Adrenal gland (tissue), 12 donors: Measurements from ENCODE around the gene SLC34A1. TPM values are rescaled to one million over a fixed set of nuclear protein-coding genes. Genes with fewer than 3 reads are reported as not detected.

Experiments
- DNase-seq, 7 donors: peaks; one replicate each; pipeline ENCODE4 v3.0.0-alpha.2; 2019 to 2020
- H3K27ac ChIP-seq, 5 donors: fragments of 200-600 bp; sonication (generic) in 4 of 5; 1 replicate in 3 of 5; 2 replicates in 2 of 5; pipeline versions ENCODE4 v1.5.1 to v1.8.0; 2016 to 2020; ENCODE audit warnings: mild to moderate bottlenecking in 1 of 5
- H3K27me3 ChIP-seq: fragments of 200-600 bp; 2 replicates; pipeline ENCODE4 v1.8.0; 2021
- H3K36me3 ChIP-seq, 2 donors: fragments of 200-600 bp; replicated peaks in 1 of 2; 1 replicate in 1 of 2; 2 replicates in 1 of 2; pipeline versions ENCODE4 v1.5.1 to v1.8.0; 2018 to 2022
- H3K4me1 ChIP-seq, 2 donors: fragments of 200-600 bp; replicated peaks in 1 of 2; 1 replicate in 1 of 2; 2 replicates in 1 of 2; pipeline versions ENCODE4 v1.5.1 to v1.8.0; 2018 to 2021
- H3K4me3 ChIP-seq, 4 donors: fragments of 200-600 bp; sonication (generic) in 3 of 4; one replicate each; pipeline ENCODE4 v1.5.1; 2016 to 2018
- H3K9me3 ChIP-seq, 3 donors: fragments of 200-600 bp; sonication (generic) in 1 of 3; replicated peaks in 1 of 3; 1 replicate in 2 of 3; 2 replicates in 1 of 3; pipeline versions ENCODE4 v1.5.1 to v1.8.0; 2016 to 2021
- CTCF ChIP-seq, 6 experiments: fragments of 450-650 bp in 4 of 6; fragments of 200-600 bp in 2 of 6; sonication (generic) in 1 of 6; IDR thresholded peaks; 1 replicate in 5 of 6; 2 replicates in 1 of 6; pipeline versions ENCODE4 v1.5.1 to v1.8.0; 2016 to 2021; ENCODE audit warnings: antibody characterized with exemption in 6 of 6, mild to moderate bottlenecking in 2 of 6, moderate library complexity in 1 of 6
- POLR2A ChIP-seq, 2 donors: fragments of 450-650 bp; IDR thresholded peaks; one replicate each; pipeline ENCODE4 v1.6.1; 2017; ENCODE audit warnings: antibody characterized with exemption in 2 of 2, mild to moderate bottlenecking in 2 of 2, moderate library complexity in 1 of 2
- WGBS, 4 donors: extraction: QIAGEN DNeasy Blood & Tissue Kit in 2 of 4; methylation state at CpG; one replicate each; pipeline versions ENCODE4 v1.1.5 to v1.1.7; 2013 to 2017; 5-methylcytosine and 5-hydroxymethylcytosine counted together
- intact Hi-C, 2 donors: fragments of 100-400 bp; cut with DNase I; formaldehyde crosslinking; loops; one replicate each; pipeline versions ENCODE4 v1.14.1 to v1.15.0; 2022 to 2023
- polyA plus RNA-seq, 3 donors: library from polyadenylated mRNA; stranded (reverse); fragments of 200-250 nt in 2 of 3; fragments of 350-450 nt in 1 of 3; fragmentation: Illumina TruSeq in 1 of 3; extraction: RNeasy Lipid Tissue Mini Kit (QIAGEN cat#74804) in 1 of 3; gene quantifications; one replicate each; pipeline ENCODE4 v1.2.3, GENCODE V29; 2013 to 2014
- total RNA-seq, 9 donors: library from RNA; depleted of rRNA in 4 of 9; stranded (reverse); fragments of >200 nt in 4 of 9; fragments of 120-200 nt in 1 of 9; fragmentation: NEBNext Ultra II Directional in 1 of 9; extraction: Animal tissue kit (Norgen Biotek cat#: 25700) in 1 of 9; gene quantifications; one replicate each; pipeline versions ENCODE4 v1.1.0 to v1.2.4, GENCODE V29; 2013 to 2023
- donor health status: healthy with polysubstance abuse.
- donor health status: Bipolar disorder and iron deficiency.
- donor health status: DM: yes; HTN: yes; CAD: no.
- donor health status: DM: no; HTN: no; CAD: no.
- donor health status: DM: no; HTN: no; CAD: no.
- donor health status: DM: yes; HTN: yes; CAD: no.

SLC34A1 gene
- total and polyA plus RNA-seq, 12 donors: not detected

DNA sequence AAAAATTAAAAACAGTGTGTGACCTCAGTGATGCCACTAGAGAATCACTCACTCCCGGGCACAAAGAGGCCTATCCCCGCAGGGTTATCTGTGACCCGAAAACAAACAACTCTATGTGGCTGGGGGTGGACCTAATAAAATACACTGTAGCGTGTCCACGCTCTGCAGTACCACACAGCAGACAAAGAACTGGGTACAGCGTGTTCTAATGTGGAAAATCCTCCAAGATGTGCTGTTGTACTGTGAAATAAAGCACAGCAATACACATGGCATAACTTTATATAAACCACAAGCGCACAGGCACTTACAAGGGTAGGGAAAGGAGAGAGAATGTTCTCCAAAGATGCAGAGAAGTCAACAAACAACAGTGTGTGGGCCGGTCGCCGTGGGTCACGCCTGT, 8.1 kb upstream of the SLC34A1 start:
- Histone ChIP-seq H3K4me1 (no peaks in the 10 kb centered on the region), H3K27ac (no peak overlapping the region), H3K27me3 (no peaks in the 10 kb centered on the region), H3K36me3 (no peaks in the 10 kb centered on the region), H3K9me3 (no peaks in the 10 kb centered on the region), H3K4me3 (no peak overlapping the region)
- intact Hi-C loops: no loop called here
- no peak for DNase-seq
- 88% methylated on average over 11 of the region's 11 CpGs for WGBS, 4 donors
- no peak for TF ChIP-seq POLR2A (IDR thresholded peaks at IDR 0.05)
- TF ChIP-seq CTCF (IDR thresholded peaks at IDR 0.05): no peak

DNA sequence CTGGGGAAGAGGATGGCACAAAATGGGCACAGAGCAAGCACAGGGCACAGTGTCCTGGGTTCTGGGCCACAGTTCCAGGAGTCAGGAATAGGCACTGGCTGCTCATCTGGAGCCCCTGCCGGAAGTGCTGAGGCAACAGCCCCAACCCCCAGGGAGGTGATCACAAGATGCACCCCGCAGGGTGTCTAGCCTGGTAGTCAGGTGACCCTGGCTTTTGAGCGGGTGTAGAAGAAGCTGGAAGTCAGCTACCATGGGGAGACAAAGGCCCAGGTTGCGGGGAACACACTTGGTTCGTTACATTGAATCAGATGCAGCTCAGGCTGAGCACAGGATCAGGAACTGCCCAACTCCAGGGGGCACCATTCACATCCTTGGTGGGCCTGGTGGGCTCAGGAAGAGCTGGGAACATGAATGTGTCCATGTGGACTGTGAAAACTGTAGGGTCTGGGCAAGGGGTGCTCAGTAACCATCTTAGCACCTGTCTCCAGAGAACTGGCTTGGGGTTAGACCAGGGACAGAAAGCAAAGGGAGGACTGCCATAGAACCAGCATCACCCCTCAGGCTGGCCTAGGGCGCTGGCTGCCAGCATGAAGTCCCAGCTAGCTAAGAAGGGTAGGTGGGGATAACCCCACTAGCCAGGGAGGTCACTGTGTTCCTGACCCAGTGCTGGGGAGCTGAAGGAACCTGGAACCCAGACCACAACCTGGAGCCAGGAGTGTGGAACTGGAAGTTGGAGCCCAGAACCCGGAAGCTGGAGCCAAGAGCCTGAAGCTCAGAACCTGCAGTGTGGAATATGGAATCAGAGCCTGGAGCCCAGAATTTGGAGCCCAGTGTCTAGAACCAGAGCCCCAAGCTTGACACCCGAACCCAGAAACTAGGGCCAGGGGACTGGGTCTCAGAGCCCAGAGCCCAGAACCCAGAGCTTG, 6.1 kb upstream of the SLC34A1 start:
- H3K4me1 ChIP-seq: no peaks in the 10 kb centered on the region
- no peaks in the 10 kb centered on the region for H3K36me3 ChIP-seq
- H3K27me3 ChIP-seq: peaks cover 4% of the 10 kb centered on the region
- DNase-seq: no peak
- H3K9me3 ChIP-seq: no peaks in the 10 kb centered on the region
- no peak overlapping the region for H3K4me3 ChIP-seq
- TF ChIP-seq POLR2A (IDR thresholded peaks at IDR 0.05) (no peak), CTCF (IDR thresholded peaks at IDR 0.05) (no peak)
- WGBS, 4 donors: 78 to 90% (median 85%) methylated on average over 6 to 8 of the region's 8 CpGs
- intact Hi-C loops: no loop called here
- H3K27ac ChIP-seq: no peak overlapping the region

- no peak overlapping the region for H3K4me3 ChIP-seq
- DNase-seq: no peak
- H3K27me3 ChIP-seq: peaks cover 10% of the 10 kb centered on the region
- H3K4me1 ChIP-seq: no peaks in the 10 kb centered on the region
- H3K9me3 ChIP-seq: no peaks in the 10 kb centered on the region
- no peak for TF ChIP-seq POLR2A (IDR thresholded peaks at IDR 0.05)
- TF ChIP-seq CTCF (IDR thresholded peaks at IDR 0.05): no peak
- H3K27ac ChIP-seq: no peak overlapping the region
- intact Hi-C loops: no loop called here
- WGBS, 4 donors: 77 to 91% (median 82%) methylated on average over 9 to 15 of the region's 15 CpGs
- no peaks in the 10 kb centered on the region for H3K36me3 ChIP-seq
Measured at GRCh38 chr5:177378884-177379883, 5.0 kb upstream of the SLC34A1 start.

DNA sequence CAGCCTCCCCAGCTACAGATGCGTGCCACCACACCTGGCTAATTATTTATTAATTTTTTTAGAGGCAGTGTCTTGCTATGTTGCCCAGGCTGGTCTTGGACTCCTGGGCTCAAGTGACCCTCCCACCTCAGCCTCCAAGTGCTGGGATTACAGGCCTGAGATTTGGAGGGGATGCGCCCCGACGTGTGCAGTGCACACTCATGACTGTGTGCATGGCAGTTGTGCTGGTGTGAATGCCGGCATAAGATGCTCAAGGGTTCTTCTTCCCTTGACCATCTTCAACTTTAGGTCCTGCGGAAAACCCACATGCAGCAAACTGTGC, 3.5 kb upstream of the SLC34A1 start:
- no peaks in the 10 kb centered on the region for H3K9me3 ChIP-seq
- H3K4me3 ChIP-seq: no peak overlapping the region
- no peaks in the 10 kb centered on the region for H3K4me1 ChIP-seq
- H3K27ac ChIP-seq: no peak overlapping the region
- intact Hi-C loops: loop anchor here in 1 of 2 donors (10.0 kb wide), 1 partner anchor 66 kb away; the partner anchor contains the start of gene MXD3
- TF ChIP-seq CTCF (IDR thresholded peaks at IDR 0.05) (no peak), POLR2A (IDR thresholded peaks at IDR 0.05) (no peak)
- H3K36me3 ChIP-seq: no peaks in the 10 kb centered on the region
- H3K27me3 ChIP-seq: peaks cover 10% of the 10 kb centered on the region
- no peak for DNase-seq
- 77 to 89% (median 87%) methylated on average over 6 of the region's 6 CpGs for WGBS, 4 donors
